SK-N-SH (cell line): Measurements from ENCODE around the gene YEATS4. TPM values are rescaled to one million over a fixed set of nuclear protein-coding genes. Genes with fewer than 3 reads are reported as not detected.

Source experiments
- CTCF ChIA-PET: fragments of 300-600, 350-600 bp; formaldehyde crosslinking; extraction: SDS; loops from one replicate; lab custom pipeline; 2021; lab: Yijun Ruan, JAX
- POLR2A ChIA-PET: fragments of 350-600 bp; sonication (Branson Sonifier 250); formaldehyde crosslinking; extraction: SDS; loops from one replicate; lab custom pipeline; 2020; ENCODE audit warnings: antibody characterized with exemption, inconsistent platforms; lab: Yijun Ruan, JAX
- DNase-seq: peaks from one replicate; pipeline ENCODE4 v3.0.0; 2012
- H2AFZ ChIP-seq: fragments of 200-600 bp; sonication (generic); 2 replicates; pipeline ENCODE4 v1.8.1; 2016; ENCODE audit warnings: antibody characterized with exemption, mild to moderate bottlenecking, low read depth
- H3F3A ChIP-seq: fragments of 200-600 bp; sonication (generic); replicated peaks from 2 replicates; pipeline ENCODE3; 2016; ENCODE audit warnings: antibody characterized with exemption, mild to moderate bottlenecking; ENCODE audit not compliant: insufficient read depth
- H3K27ac ChIP-seq, 2 experiments: fragments of 200-500 bp in 1 of 2; fragments of 200-600 bp in 1 of 2; sonication (Bioruptor generic) in 1 of 2; sonication (generic), shearing (Covaris generic) in 1 of 2; 2 replicates each; pipeline versions ENCODE4 v1.5.1 to v1.6.1; 2014 to 2016; ENCODE audit warnings: low read depth in 2 of 2, inconsistent platforms in 1 of 2, low read length in 1 of 2, mild to moderate bottlenecking in 1 of 2, mixed read lengths in 1 of 2
- H3K27me3 ChIP-seq: fragments of 200-600 bp; sonication (generic), shearing (Covaris generic); 2 replicates; pipeline ENCODE4 v1.6.1; 2016; ENCODE audit warnings: mixed run types; ENCODE audit not compliant: insufficient read depth
- H3K36me3 ChIP-seq, 2 experiments: fragments of 200-500 bp in 1 of 2; fragments of 200-600 bp in 1 of 2; sonication (Bioruptor generic) in 1 of 2; sonication (generic) in 1 of 2; replicated peaks in 1 of 2; 2 replicates each; pipeline versions ENCODE3 to v1.5.1; 2014 to 2016; ENCODE audit warnings: low read length in 1 of 2, mild to moderate bottlenecking in 1 of 2; ENCODE audit not compliant: insufficient read depth in 2 of 2, control insufficient read depth in 1 of 2
- H3K4me1 ChIP-seq, 2 experiments: fragments of 200-500 bp in 1 of 2; fragments of 200-600 bp in 1 of 2; sonication (Bioruptor generic) in 1 of 2; sonication (generic), shearing (Covaris generic) in 1 of 2; 2 replicates each; pipeline versions ENCODE4 v1.5.1 to v1.6.1; 2014 to 2016; ENCODE audit warnings: low read depth in 1 of 2, low read length in 1 of 2, mixed run types in 1 of 2; ENCODE audit not compliant: insufficient read depth in 2 of 2, control insufficient read depth in 1 of 2
- H3K4me2 ChIP-seq: fragments of 200-600 bp; sonication (generic), shearing (Covaris generic); 2 replicates; pipeline ENCODE4 v1.6.1; 2017; ENCODE audit warnings: mixed run types
- H3K4me3 ChIP-seq, 2 experiments: fragments of 200-500 bp in 1 of 2; fragments of 200-600 bp in 1 of 2; sonication (Bioruptor generic) in 1 of 2; sonication (generic), shearing (Covaris generic) in 1 of 2; 2 replicates each; pipeline versions ENCODE4 v1.5.1 to v1.8.1; 2014 to 2016; ENCODE audit warnings: low read depth in 2 of 2, inconsistent platforms in 1 of 2, low read length in 1 of 2, mild to moderate bottlenecking in 1 of 2, mixed read lengths in 1 of 2, moderate library complexity in 1 of 2
- H3K79me2 ChIP-seq: fragments of 200-600 bp; sonication (generic); 2 replicates; pipeline ENCODE4 v1.8.1; 2017; ENCODE audit warnings: mild to moderate bottlenecking; ENCODE audit not compliant: insufficient read depth
- H3K9ac ChIP-seq: fragments of 200-600 bp; sonication (generic); 2 replicates; pipeline ENCODE4 v1.6.1; 2017; ENCODE audit warnings: mixed run types
- H3K9me2 ChIP-seq: fragments of 200-600 bp; sonication (generic); 2 replicates; pipeline ENCODE4 v1.6.1; 2017; ENCODE audit warnings: mixed run types
- H3K9me3 ChIP-seq: fragments of 200-600 bp; sonication (generic); 2 replicates; pipeline ENCODE4 v1.6.1; 2017; ENCODE audit warnings: mixed run types, mild to moderate bottlenecking, moderate library complexity
- H4K20me1 ChIP-seq: fragments of 200-600 bp; sonication (generic); 2 replicates; pipeline ENCODE4 v1.6.1; 2017; ENCODE audit warnings: mild to moderate bottlenecking, mixed run types; ENCODE audit not compliant: insufficient read depth
- CHD2 ChIP-seq: fragments of 150-350 bp; IDR thresholded peaks from 2 replicates; pipeline ENCODE4 v1.6.1; 2018; ENCODE audit warnings: low read length; ENCODE audit not compliant: partially characterized antibody
- FOXM1 ChIP-seq: IDR thresholded peaks from 2 replicates; pipeline ENCODE4 v1.4.0; 2012; ENCODE audit warnings: low read depth, mild to moderate bottlenecking
- GABPA ChIP-seq: IDR thresholded peaks from 2 replicates; pipeline ENCODE4 v1.4.0; 2012; ENCODE audit warnings: low read depth, mild to moderate bottlenecking
- GATA2 ChIP-seq: sonication (generic); formaldehyde crosslinking; IDR thresholded peaks from 2 replicates; pipeline ENCODE4 v1.5.0; 2020; ENCODE audit warnings: mild to moderate bottlenecking, missing genetic modification reagents
- MAX ChIP-seq: IDR thresholded peaks from 2 replicates; pipeline ENCODE4 v1.4.0; 2012; ENCODE audit warnings: low read depth
- NRF1 ChIP-seq: IDR thresholded peaks from 2 replicates; pipeline ENCODE4 v1.6.1; 2012; ENCODE audit warnings: low read depth, mild to moderate bottlenecking, low read length
- ZBTB33 ChIP-seq: IDR thresholded peaks from 2 replicates; pipeline ENCODE4 v1.4.0; 2012; ENCODE audit warnings: low read depth, borderline replicate concordance
- WGBS: methylation state at CpG from one replicate; pipeline ENCODE4 v1.1.6; 2017; ENCODE audit warnings: low lambda C conversion rate; 5-methylcytosine and 5-hydroxymethylcytosine counted together
- polyA plus RNA-seq, 3 experiments: library from polyadenylated mRNA; depleted of rRNA; stranded (reverse); fragments of >200 nt; gene quantifications; 2 replicates each; pipeline ENCODE4 v1.2.3, GENCODE V29; 2012
- TF ChIP-seq, protein P1 (sequence below): fragments of 150-350 bp; IDR thresholded peaks from 2 replicates; pipeline ENCODE4 v1.6.1; 2016; ENCODE audit warnings: mild to moderate bottlenecking, low read depth, low read length
- TF ChIP-seq, protein P2 (sequence below): fragments of 200-600 bp; sonication (generic); IDR thresholded peaks from 2 replicates; pipeline ENCODE4 v1.6.1; 2017; ENCODE audit warnings: antibody characterized with exemption, mild to moderate bottlenecking, moderate library complexity
- TF ChIP-seq, protein P3 (sequence below): IDR thresholded peaks from 2 replicates; pipeline ENCODE4 v1.4.0; 2012; ENCODE audit warnings: low read depth, borderline replicate concordance

YEATS4 gene
- polyA plus RNA-seq, 1 of the 3 experiments (the other 2 are of a cell fraction): 11.4 TPM

DNA sequence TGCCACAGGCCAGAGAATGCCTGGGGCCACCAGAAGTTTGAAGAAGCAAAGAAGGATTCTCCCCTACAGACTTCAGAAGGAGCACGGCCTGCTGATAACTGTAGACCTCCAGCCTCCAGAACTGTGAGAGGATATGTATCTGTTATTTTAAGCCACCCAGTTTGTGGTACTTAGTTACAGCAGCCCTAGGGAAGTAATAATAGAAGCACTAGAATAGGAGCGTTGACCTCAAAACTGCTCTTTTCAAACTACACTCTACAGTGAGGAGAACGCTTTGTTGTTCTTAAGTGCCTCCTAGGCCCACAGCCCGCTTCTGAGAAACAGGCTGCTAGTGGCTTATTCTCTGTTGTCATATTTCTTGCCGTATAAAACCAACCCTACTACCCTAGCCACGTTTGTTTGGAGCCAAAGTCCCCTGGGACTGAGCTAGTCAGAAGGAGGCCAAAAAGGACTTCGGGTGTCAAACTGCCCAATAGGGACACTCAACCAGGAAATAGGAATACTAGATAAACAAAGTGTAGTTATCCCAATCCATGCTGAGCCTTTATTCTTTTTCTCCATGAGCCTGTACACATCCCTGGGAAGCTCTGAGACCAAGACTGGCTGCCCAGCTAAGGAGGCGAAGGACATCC, 72.2 kb downstream of the YEATS4 start:
- Histone ChIP-seq H3K4me2 (no peak overlapping the region), H3K36me3 (no peaks in the 10 kb centered on the region), H3K9me2 (no peaks in the 10 kb centered on the region), H3K9ac (no peak overlapping the region), H3K27me3 (no peaks in the 10 kb centered on the region), H3K27ac (no peak overlapping the region), H3K4me3 (no peak overlapping the region), H3F3A (no peaks in the 10 kb centered on the region), H3K9me3 (no peaks in the 10 kb centered on the region), H3K4me1 (no peaks in the 10 kb centered on the region), H4K20me1 (no peaks in the 10 kb centered on the region), H3K79me2 (no peaks in the 10 kb centered on the region), H2AFZ (no peak overlapping the region)
- POLR2A ChIA-PET: no interaction called here
- WGBS: 82% methylated on average over 8 of the region's 8 CpGs
- CTCF ChIA-PET: interaction anchor here (0.6 kb wide), 1 partner anchor 139 kb away, joined by 3 read pairs; no protein-coding TSS in a partner anchor
- TF ChIP-seq, protein P1, sequence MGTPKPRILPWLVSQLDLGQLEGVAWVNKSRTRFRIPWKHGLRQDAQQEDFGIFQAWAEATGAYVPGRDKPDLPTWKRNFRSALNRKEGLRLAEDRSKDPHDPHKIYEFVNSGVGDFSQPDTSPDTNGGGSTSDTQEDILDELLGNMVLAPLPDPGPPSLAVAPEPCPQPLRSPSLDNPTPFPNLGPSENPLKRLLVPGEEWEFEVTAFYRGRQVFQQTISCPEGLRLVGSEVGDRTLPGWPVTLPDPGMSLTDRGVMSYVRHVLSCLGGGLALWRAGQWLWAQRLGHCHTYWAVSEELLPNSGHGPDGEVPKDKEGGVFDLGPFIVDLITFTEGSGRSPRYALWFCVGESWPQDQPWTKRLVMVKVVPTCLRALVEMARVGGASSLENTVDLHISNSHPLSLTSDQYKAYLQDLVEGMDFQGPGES: no peak
- no peak for TF ChIP-seq GATA2 (CRISPR knock-in tag)
- TF ChIP-seq, protein P2, sequence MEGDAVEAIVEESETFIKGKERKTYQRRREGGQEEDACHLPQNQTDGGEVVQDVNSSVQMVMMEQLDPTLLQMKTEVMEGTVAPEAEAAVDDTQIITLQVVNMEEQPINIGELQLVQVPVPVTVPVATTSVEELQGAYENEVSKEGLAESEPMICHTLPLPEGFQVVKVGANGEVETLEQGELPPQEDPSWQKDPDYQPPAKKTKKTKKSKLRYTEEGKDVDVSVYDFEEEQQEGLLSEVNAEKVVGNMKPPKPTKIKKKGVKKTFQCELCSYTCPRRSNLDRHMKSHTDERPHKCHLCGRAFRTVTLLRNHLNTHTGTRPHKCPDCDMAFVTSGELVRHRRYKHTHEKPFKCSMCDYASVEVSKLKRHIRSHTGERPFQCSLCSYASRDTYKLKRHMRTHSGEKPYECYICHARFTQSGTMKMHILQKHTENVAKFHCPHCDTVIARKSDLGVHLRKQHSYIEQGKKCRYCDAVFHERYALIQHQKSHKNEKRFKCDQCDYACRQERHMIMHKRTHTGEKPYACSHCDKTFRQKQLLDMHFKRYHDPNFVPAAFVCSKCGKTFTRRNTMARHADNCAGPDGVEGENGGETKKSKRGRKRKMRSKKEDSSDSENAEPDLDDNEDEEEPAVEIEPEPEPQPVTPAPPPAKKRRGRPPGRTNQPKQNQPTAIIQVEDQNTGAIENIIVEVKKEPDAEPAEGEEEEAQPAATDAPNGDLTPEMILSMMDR: no peak
- TF ChIP-seq, protein P3, sequence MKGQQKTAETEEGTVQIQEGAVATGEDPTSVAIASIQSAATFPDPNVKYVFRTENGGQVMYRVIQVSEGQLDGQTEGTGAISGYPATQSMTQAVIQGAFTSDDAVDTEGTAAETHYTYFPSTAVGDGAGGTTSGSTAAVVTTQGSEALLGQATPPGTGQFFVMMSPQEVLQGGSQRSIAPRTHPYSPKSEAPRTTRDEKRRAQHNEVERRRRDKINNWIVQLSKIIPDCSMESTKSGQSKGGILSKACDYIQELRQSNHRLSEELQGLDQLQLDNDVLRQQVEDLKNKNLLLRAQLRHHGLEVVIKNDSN: no peak
- TF ChIP-seq FOXM1: no peak
- no peak for TF ChIP-seq CHD2
- TF ChIP-seq ZBTB33: no peak
- TF ChIP-seq GABPA: no peak
- no peak for TF ChIP-seq NRF1
- TF ChIP-seq MAX: no peak
- DNase-seq: no peak
